Hypothalamus (tissue), 51 donors: ENCODE data around the gene EDN1.
"Not testable (repeated sequence)": the region's sequence is repeated elsewhere in the genome, so short reads cannot be mapped to it uniquely, and the experiment has no call there.

Experiments
- DNase-seq, 51 donors: peaks; one replicate each; lab custom pipeline; 2025; lab: John Stamatoyannopoulos, UW

Gene EDN1

DNA sequence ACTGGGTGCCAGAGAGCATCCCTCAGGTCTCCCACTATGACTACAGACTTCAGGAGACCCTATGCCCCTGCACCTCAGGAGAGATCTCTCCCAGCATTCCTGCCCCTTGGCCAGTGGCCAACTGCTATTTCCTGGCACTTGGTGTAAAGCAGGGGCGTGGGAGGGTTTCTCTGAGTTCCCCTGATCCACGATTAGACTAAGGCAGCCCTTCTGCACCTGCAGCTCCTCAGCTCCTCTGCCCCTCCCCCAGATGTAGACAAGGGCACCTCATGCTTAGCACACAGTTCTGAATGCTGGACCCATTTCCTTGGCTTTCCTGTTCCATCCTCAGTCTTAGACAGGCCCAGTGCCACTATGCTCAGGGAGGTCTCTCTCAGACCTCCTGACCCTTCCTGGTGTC lies 28.6 kb downstream of the EDN1 start:
- no peak for DNase-seq

DNA sequence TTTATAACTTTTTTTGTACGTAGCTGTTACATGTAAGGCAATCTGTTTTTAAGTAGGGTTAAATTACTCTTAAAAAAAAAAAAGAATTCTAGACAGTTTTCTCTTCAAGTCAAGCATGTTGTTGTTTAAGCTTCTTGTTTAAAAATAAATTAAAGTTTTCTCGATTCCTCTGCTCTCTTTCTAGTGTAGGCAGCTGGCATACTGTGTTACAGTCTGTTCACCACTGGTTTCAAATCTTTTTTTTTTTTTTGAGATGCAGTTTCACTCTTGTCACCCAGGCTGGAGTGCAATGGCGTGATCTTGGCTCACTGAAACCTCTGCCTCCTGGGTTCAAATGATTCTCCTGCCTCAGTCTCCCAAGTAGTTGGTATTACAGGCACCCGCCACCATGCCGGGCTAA lies 29.9 kb downstream of the EDN1 start:
- not testable (repeated sequence) for DNase-seq

DNA sequence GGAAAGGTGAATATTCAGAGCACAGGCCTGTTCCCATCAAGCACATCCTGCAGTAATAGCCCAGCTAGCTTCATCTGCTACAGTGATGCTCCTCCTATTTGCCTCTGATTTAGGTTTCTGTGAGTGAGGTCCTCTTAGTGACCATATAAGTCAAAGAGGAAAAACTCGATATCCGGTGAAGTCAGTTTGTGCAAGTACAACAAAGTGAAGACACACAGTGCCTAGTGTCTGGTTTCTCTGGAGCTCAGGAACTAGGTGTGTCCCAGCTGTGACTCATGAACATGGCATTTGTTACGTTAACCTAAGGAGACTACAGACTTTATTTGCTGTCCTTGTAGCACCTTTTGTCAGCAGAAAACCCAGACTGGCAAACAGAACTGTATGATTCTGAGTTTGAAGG lies 33.9 kb downstream of the EDN1 start:
- DNase-seq = no peak

DNA sequence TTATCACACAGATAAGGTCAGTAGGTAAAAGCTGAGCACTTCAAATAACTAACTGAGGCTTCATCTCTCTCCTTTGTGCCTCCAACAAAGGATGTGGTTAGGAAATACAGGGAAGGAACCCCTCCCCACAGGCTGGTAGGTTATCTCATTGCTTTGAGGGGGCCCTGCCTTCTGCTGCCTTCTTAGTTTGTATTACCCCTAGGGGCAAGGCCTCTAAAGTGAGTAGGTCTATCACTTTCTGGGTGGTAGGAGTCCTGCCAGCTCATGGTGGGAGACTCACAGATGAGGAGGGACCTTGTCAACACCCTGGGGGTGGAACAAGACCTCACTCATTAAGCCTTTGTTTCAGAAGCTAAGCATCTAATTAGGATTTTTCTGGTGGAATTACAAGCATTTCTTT lies 34.6 kb downstream of the EDN1 start:
- DNase-seq = no peak

DNA sequence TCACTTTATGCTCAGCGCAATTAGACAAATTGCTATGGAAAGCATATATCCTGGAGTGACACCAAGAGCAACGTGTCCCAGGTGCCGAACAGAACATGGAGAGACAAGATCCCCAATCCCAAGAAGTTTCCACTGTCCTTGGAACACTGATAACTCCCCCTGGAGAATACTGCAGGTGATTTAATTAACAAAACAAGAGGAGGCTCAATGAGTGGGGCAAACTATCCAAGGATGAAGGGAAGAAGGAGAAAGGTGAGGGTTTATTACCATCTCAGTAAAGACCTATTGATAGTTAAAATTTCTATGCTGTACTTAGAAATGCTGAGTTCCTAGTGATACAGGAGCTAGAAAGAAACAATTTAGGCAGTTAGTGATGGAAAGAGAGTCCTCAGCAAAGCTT lies 35.7 kb downstream of the EDN1 start:
- DNase-seq = no peak

DNA sequence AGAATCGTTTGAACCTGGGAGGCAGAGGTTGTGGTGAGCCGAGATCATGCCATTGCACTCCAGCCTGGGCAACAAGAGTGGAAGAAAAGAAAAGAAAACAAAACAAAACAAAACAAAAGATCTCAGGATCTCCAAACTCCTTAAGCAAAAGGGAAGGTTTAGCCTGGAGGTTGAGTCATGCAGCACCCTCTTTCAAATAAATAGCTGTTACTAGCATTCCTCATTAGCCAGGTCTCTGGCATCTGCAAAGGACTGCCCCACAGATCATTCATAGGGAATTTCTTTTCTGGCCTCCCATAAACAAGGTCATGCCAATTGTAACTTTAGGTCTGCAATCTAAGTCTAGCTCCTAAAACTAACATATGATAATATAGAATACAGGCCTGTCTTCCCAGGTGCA lies 37.2 kb downstream of the EDN1 start:
- no peak for DNase-seq

DNA sequence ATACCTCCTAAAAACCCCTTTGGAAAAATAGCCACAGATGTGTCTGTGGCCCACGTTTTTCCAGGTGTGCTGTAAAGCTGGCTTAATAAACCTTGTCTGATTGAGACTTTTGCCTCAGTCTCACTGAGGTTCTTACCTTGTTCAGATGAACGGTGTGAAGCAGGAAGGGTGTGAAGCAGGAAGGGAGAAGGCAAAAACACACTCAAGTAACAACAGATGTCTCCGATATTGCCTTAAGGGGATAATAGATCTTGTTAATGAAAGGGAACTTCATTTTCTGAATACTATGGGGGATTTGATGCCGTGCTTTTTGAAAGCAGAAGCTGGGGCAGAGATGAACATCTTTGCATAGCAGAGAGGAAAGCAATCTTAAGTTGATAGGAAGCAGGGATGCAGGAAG lies 37.8 kb downstream of the EDN1 start:
- DNase-seq = no peak

DNA sequence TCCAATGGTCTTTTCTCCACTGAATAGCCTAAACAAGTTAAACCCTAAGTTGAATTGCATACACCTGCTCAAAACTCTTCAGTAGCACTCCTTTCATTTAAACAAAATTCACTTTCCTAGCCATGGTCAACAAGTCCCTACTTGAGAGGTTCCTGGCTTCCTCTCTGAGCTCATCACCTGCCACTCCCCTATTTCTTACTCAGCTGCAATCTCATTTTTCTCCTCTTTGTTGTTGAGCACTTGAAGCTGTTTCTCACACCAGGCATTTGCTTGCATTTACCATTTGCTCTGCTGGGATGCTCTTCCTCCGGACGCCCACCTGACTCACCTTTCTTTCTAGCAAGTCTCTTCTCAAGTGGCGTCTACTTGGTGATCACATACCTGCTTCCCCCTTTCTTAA lies 38.5 kb downstream of the EDN1 start:
- no peak for DNase-seq

DNA sequence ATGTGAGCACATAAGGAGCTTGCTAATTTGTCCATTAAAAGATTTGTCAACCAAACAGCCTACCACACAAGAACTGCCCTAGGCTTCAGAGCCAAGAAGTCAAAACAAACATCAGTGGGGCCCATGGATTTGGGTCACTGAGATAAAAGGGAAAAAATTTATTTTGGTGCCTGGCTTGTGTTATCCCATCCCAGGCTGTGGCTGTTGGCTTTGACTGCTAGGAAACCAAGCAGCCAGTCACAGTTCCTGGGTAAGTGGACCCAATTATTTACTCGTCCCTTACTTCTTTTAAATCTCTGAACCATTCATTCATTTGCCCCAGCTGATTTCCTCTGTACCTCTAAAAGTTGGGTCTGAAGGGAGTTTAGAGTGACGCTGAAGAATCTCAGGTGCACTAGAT lies 41.3 kb downstream of the EDN1 start:
- no peak for DNase-seq

DNA sequence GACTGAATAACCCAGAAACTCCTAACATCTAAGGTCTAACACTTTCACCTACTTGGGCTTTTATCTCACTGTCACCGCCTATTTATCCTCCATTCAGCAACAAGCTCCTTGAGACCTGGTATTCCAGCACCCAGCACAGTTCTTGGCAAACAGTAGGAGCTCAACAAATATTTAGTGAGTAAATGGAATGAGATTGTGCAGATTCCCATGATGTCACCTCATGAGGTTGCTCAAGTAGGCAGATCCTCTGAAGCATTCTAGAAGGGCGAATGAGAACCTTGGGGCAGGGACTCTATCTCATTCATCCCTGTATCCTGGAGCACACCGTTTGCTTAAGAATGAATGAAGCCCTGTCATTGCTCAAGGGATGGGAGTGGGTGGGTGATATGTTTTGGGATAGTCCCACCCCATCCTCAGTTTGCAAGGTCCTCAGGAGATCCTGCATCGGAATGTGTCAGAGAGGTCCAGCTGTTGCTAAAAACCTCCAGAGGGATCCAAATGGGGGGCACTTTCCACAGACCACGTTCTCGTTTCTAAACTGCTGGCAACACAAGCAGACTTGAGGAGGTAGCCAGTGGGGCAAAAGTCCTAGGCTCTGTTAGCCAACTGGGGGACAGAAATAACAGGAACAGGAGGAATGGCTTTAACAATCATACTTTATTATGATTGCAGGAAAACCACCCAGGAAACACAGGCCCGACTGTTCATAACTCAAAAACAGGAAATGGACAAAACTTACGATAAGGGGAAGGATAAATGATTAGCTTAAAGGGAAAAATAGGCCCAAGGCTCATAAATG lies 42.0 kb downstream of the EDN1 start:
- DNase-seq = no peak

DNA sequence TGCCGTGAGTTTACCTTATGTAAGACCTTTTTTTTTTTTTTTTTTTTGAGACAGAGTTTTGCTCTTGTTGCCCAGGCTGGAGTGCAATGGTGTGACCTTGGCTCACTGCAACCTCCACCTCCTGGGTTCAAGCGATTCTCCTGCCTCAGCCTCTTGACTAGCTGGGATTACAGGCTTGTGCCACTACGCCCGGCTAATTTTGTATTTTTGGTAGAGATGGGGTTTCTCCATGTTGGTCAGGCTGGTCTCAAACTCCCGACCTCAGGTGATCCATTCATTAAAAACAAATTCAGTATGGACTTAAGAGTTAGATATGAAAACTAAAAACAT lies 42.6 kb downstream of the EDN1 start:
- not testable (repeated sequence) for DNase-seq

DNA sequence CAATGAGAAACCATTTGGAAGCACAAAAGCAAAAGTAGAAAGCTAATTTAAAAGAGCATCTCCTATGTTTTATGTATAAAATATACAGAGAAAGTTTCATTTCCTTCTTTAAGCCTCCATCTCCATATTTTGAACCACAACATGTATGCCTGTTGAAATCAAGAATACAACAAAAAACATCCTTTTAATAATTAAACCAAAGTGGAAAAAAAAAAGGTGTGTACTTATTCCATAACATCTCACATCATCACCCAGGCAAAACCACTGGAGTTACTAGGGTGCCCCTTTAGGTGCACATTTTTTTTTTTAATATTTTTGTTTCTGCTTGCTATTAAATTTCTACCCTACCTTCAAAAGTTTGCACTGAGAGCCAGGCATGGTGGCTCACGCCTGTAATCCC lies 43.0 kb downstream of the EDN1 start:
- DNase-seq = no peak

DNA sequence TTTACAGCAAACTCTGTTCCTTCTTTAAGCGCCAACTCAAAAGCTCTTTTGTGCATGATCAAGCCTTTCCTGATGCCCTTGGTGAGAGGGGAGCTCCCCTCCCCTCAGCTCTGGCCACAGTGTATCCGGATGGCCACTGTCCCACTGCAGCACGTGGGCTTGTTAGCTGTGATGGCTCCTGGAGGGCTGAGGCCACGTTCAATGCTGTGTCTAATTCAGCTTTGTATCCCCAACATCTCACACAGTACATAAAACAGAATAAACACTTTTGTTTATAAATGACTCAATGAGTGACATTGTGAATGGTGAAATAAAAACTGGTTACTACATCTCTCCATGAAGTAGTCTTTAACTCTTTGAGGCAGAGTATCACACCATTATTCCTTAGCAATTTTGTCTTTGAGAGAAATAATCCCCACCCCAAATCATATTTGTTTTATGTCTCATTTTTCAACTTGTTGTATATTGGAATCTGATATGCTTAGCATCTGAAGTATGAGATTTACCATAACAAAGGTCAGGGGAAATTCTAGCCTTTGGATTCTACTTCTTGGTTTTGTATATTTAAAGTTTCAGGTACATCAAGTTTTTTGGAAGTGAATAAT lies 44.5 kb downstream of the EDN1 start:
- no peak for DNase-seq

DNA sequence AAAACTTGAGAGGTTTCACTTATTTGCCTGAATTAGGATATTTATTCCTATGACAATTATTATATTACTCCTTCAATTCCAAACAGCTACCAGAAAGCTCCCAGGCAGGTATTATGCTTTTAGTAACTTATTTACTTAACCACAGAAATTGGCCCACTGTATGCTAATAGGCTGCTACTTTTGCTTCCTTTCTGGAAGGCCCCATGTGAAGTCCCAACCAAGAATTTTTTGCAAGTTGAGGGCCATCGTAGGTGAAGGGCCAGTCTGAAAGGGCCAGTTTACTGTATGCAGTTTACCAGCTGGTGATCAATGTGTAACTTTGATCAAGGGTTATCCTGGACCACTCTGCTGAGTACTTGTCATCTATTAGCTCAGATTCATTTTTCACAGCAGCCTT lies 45.0 kb downstream of the EDN1 start:
- no peak for DNase-seq

DNA sequence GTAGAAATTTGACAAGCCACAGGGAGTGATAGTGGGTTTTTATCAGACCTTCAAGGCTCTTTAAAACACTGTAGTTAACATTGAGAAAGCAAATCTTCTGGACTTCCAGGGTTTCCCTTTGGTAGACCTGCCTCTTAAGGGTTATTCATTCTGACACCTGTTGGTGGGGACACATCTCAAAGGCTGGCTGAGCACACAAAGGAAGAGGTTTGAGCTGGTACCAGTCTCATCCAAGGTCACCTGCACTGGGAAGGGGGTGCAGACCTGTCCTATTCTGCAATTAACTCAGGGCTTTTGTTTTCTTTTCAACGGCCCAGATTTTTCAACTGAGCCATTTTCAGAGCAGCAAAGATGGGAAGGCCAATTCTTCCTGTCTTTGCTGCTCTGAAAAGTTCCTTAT lies 45.6 kb downstream of the EDN1 start:
- DNase-seq = no peak

DNA sequence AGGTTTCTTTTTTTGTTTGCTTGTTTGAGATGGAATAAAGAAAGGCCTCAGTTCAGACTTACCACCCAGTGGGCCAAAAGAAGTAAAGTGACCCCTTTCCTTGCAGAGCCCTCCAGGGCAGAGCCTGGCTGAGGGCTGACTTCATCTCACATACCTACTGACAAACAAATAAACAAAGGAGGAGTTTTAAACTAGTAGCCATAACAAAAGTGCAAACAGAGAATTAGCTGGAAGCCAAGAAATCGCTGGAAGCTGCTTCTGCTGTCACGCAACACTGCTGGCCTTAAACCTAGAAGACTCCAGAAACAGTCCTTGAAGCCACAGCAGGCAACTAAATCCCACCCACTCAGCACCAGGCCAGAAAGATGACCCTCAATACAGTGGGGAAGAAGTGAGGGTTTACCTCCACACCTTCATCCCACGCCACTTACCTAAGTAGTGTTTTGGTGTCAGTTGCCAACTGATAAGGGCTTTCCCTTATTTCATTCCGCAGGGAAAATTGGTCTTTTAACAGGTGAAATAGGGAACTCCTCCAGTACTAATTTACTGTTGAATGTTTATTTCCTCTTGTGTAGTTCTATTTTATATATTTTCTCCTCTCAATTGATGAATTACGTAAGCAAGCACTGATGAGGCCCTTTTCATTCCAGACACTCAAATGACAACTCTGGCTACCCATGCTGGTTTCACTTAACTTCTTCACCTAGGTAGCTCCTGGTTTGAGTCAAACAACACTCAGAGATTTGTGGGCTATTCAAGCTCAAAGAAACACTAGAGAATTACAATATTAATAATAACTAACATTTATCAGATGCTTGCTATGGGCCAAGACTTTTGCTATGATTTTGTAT lies 46.2 kb downstream of the EDN1 start:
- DNase-seq = no peak

DNA sequence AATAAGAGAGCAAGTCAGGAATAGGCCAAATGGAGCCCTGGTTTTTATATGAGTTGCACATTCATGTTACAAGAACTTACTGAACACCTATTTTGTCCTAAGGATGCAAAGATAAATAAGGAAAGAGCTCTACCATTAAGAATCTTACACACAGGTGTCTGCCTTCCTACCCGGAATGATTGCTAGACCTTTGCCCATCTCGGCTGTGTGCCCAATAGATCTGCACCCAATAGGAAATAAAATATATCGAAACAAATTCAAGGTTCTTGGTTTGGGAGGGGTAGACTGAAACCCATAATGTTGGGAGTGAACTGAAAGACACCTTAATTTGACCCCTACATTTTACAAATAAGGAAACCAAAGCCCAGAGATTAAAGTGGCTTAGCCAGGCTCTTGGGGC lies 48.9 kb downstream of the EDN1 start:
- no peak for DNase-seq

DNA sequence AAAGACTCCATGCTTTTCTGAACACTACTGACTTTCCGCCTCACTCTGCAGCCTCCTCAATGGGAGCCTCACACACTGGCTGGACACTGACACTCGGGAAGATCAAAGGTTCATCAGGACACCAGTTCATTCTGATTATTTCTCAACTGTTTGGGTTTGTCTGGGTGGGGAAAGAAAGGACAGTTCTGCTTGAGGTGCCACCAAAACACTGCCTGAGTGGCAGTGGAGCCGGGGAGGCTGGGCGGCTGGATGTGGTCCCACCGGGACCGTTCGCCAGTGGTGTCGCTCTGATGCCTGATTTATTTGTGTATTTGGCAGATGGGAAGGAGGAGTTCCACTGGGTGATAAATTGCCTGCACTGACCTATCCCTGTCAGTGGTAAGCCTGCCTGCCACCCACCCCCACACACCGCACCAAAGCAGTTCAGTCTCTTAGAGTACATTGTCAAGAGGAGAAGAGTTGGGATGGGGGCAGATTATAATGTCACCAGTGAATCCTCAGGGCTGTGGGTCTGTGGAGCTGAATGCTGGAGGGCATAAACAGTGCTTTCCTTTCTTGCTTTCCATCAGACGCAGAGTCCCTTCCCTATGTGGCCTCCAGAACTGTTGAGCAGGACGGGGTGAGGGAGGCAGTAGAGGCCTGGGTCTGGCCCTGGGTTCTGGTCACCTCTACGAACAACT lies 49.8 kb downstream of the EDN1 start:
- no peak for DNase-seq

DNA sequence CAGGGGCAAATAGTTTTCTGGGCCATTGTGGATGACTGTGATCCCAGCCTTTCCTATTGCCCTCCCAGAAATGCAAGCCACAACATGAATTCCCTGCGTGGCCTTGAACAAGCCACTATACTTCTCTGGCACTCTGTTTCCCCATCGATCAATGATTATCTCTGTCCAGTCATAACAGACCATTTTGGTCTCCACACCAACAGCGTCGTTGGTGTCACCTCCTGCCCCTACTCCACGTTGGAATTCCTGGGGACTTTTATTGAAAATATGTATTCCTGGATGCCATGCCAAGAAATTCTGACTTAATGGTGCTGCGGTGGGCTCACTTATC lies 50.3 kb downstream of the EDN1 start:
- DNase-seq = no peak

DNA sequence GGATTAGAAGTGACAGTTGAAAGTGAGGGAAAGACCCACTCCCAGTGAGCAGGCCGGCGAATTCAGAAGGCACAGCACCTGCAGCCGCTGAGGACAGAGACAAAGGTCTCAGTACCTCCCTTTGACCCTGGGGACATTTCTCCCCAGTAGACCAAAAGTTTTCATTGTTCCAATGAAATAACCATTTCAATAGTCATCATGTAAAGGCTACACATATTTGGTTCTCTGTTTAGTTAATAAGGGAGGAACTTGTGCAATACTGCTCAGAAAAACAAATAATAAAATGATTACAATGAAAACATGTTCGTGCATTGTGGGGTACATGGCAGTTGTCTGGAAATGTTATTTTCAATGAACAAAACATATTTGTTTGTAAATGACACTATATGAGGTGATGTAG lies 52.5 kb downstream of the EDN1 start:
- no peak for DNase-seq

DNA sequence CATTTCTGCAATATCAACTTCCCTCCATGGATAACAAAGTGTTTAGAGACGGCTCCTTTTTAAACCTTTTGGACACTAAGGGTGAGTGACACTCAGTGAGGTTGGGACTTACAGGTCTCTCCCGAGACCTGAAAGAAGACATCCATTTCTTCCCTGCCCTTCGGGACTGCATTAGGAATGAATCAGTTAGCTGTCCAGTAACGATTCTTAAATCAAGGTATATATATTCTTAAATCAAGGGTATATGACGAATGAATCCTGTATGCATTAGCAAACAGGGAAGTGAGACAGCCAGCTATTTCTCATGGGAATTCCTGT lies 52.9 kb downstream of the EDN1 start:
- DNase-seq = no peak
